Adipose tissue (tissue), 3 donors: Measurements from ENCODE around the gene GLB1L2. TPM values are rescaled to one million over a fixed set of nuclear protein-coding genes. Genes with fewer than 3 reads are reported as not detected.

ENCODE experiments used
- polyA plus RNA-seq, 3 donors: library from polyadenylated mRNA; stranded (reverse); fragments of 200-250 nt; gene quantifications; one replicate each; pipeline ENCODE4 v1.2.3, GENCODE V29; 2013
- donor health status: healthy with polysubstance abuse.
- donor health status: Bipolar disorder and iron deficiency.
- donor health status: healthy.

Gene GLB1L2
- polyA plus RNA-seq, 3 donors, result 0.79 to 5.2 (median 1.3) TPM

Other genes starting within 250 kb of the GLB1L2 start
- gene NCAPD3, start 108.0 kb upstream of the GLB1L2 start, polyA plus RNA-seq, result 10 to 100 TPM in 1 of 3 donors, 1 to 10 TPM in 2; 5.1 to 14.3 (median 6.7) TPM
- gene VPS26B, start 107.3 kb upstream of the GLB1L2 start, polyA plus RNA-seq, result 10 to 100 TPM; 19.8 to 24.4 (median 20.8) TPM
- gene THYN1, start 78.6 kb upstream of the GLB1L2 start, polyA plus RNA-seq, result 10 to 100 TPM; 26.6 to 64.8 (median 63.5) TPM
- 10 to 100 TPM; 15.7 to 28.3 (median 24.2) TPM for gene ACAD8, start 78.4 kb upstream of the GLB1L2 start, polyA plus RNA-seq
- gene GLB1L3, start 55.6 kb upstream of the GLB1L2 start, polyA plus RNA-seq, result under 1 TPM in 1 of 3 donors, not detected in 2; 0.03 TPM
- gene B3GAT1, start 80.3 kb downstream of the GLB1L2 start, polyA plus RNA-seq, result 1 to 10 TPM in 1 of 3 donors, under 1 TPM in 1, not detected in 1; 0.09 to 1.7 TPM